HEK293 (cell line): ENCODE data around the gene RASL12.

ENCODE experiments used
- CTCF ChIA-PET: fragments of 350-600 bp; formaldehyde crosslinking; extraction: SDS; loops from one replicate; lab custom pipeline; 2021; ENCODE audit warnings: antibody characterized with exemption; lab: Yijun Ruan, JAX
- POLR2A ChIA-PET: fragments of 300-600 bp; formaldehyde crosslinking; extraction: SDS; loops from one replicate; lab custom pipeline; 2020; ENCODE audit warnings: antibody characterized with exemption, inconsistent platforms; lab: Yijun Ruan, JAX
- H3K27ac ChIP-seq: fragments of 200-500 bp; sonication (Bioruptor generic); 2 replicates; pipeline ENCODE4 v1.5.1; 2014; ENCODE audit warnings: low read depth, low read length, control low read depth, inconsistent platforms; ENCODE audit errors: extremely low read depth
- H3K36me3 ChIP-seq, 2 experiments: fragments of 200-500 bp in 1 of 2; sonication (Bioruptor generic) in 1 of 2; 1 replicate in 1 of 2; 2 replicates in 1 of 2; pipeline ENCODE4 v1.5.1; 2014 to 2017; ENCODE audit warnings: inconsistent platforms in 2 of 2, low read length in 2 of 2; ENCODE audit not compliant: control insufficient read depth in 2 of 2, insufficient read depth in 1 of 2
- H3K4me1 ChIP-seq: fragments of 200-500 bp; sonication (Bioruptor generic); 2 replicates; pipeline ENCODE4 v1.5.1; 2014; ENCODE audit warnings: mild to moderate bottlenecking, low read length, inconsistent platforms; ENCODE audit not compliant: control insufficient read depth, insufficient read depth
- H3K4me3 ChIP-seq: 2 replicates; pipeline ENCODE4 v1.5.1; 2011; ENCODE audit warnings: low read depth, mild to moderate bottlenecking, control low read depth, low read length, moderate library complexity
- H3K9me3 ChIP-seq: fragments of 200-500 bp; sonication (Bioruptor generic); 2 replicates; pipeline ENCODE4 v1.5.1; 2014; ENCODE audit warnings: low read depth, low read length, inconsistent platforms; ENCODE audit not compliant: control insufficient read depth, insufficient read depth
- GLIS1 ChIP-seq: fragments of 450-650 bp; formaldehyde crosslinking; IDR thresholded peaks from 2 replicates; pipeline ENCODE4 v1.5.1; 2016; ENCODE audit warnings: missing biosample characterization, missing genetic modification characterization
- PRDM1 ChIP-seq: fragments of 450-650 bp; formaldehyde crosslinking; IDR thresholded peaks from 2 replicates; pipeline ENCODE4; 2016; ENCODE audit warnings: missing biosample characterization, missing genetic modification characterization
- RBAK ChIP-seq: fragments of 450-650 bp; formaldehyde crosslinking; IDR thresholded peaks from 2 replicates; pipeline ENCODE4 v1.5.1; 2016; ENCODE audit warnings: missing biosample characterization, missing genetic modification characterization
- YY1 ChIP-seq: fragments of 450-650 bp; formaldehyde crosslinking; IDR thresholded peaks from 2 replicates; pipeline ENCODE4 v1.5.1; 2018; ENCODE audit warnings: missing biosample characterization, missing genetic modification characterization
- ZBTB8A ChIP-seq: fragments of 450-650 bp; formaldehyde crosslinking; IDR thresholded peaks from 2 replicates; pipeline ENCODE4 v1.5.1; 2016; ENCODE audit warnings: missing biosample characterization, missing genetic modification characterization
- ZIC2 ChIP-seq: fragments of 450-650 bp; formaldehyde crosslinking; IDR thresholded peaks from 2 replicates; pipeline ENCODE4 v1.5.1; 2016; ENCODE audit warnings: missing biosample characterization, missing genetic modification characterization
- ZNF114 ChIP-seq: fragments of 450-650 bp; formaldehyde crosslinking; IDR thresholded peaks from 2 replicates; pipeline ENCODE4 v1.5.0; 2017; ENCODE audit warnings: missing biosample characterization, missing genetic modification characterization
- ZNF132 ChIP-seq: fragments of 450-650 bp; formaldehyde crosslinking; IDR thresholded peaks from 2 replicates; pipeline ENCODE4 v1.5.1; 2017; ENCODE audit warnings: missing biosample characterization, missing genetic modification characterization, borderline replicate concordance
- ZNF23 ChIP-seq: fragments of 450-650 bp; formaldehyde crosslinking; IDR thresholded peaks from 2 replicates; pipeline ENCODE4 v1.5.1; 2016; ENCODE audit warnings: missing biosample characterization, missing genetic modification characterization, borderline replicate concordance
- ZNF266 ChIP-seq: fragments of 450-650 bp; formaldehyde crosslinking; IDR thresholded peaks from 2 replicates; pipeline ENCODE4 v1.5.1; 2016; ENCODE audit warnings: missing biosample characterization, missing genetic modification characterization, low read depth
- ZNF518A ChIP-seq: fragments of 450-650 bp; formaldehyde crosslinking; conservative IDR thresholded peaks from 2 replicates; pipeline ENCODE4 v1.5.1; 2016; ENCODE audit warnings: low read depth, missing biosample characterization, missing genetic modification characterization
- ZNF621 ChIP-seq: fragments of 450-650 bp; formaldehyde crosslinking; IDR thresholded peaks from 2 replicates; pipeline ENCODE4 v1.5.1; 2017; ENCODE audit warnings: missing biosample characterization, missing genetic modification characterization
- ZNF624 ChIP-seq: fragments of 450-650 bp; formaldehyde crosslinking; IDR thresholded peaks from 2 replicates; pipeline ENCODE4 v1.5.1; 2017; ENCODE audit warnings: missing biosample characterization, missing genetic modification characterization
- ZNF664 ChIP-seq: fragments of 450-650 bp; formaldehyde crosslinking; IDR thresholded peaks from 2 replicates; pipeline ENCODE4 v1.5.1; 2016; ENCODE audit warnings: missing biosample characterization, missing genetic modification characterization
- ZNF670 ChIP-seq: fragments of 450-650 bp; formaldehyde crosslinking; IDR thresholded peaks from 2 replicates; pipeline ENCODE4 v1.5.1; 2016; ENCODE audit warnings: missing biosample characterization, missing genetic modification characterization, low read depth
- ZNF843 ChIP-seq: fragments of 450-650 bp; formaldehyde crosslinking; IDR thresholded peaks from 2 replicates; pipeline ENCODE4 v1.5.1; 2016; ENCODE audit warnings: missing biosample characterization, missing genetic modification characterization
- ZXDB ChIP-seq: fragments of 450-650 bp; formaldehyde crosslinking; IDR thresholded peaks from 2 replicates; pipeline ENCODE4 v1.5.1; 2016; ENCODE audit warnings: missing biosample characterization, missing genetic modification characterization
- TF ChIP-seq, protein P1 (sequence below): fragments of 450-650 bp; formaldehyde crosslinking; IDR thresholded peaks from 2 replicates; pipeline ENCODE4 v1.5.1; 2016; ENCODE audit warnings: missing biosample characterization, missing genetic modification characterization, borderline replicate concordance
- TF ChIP-seq, protein P2 (sequence below): fragments of 450-650 bp; formaldehyde crosslinking; IDR thresholded peaks from 2 replicates; pipeline ENCODE4 v1.5.1; 2016; ENCODE audit warnings: missing biosample characterization, missing genetic modification characterization
- TF ChIP-seq, protein P3 (sequence below): fragments of 450-650 bp; formaldehyde crosslinking; IDR thresholded peaks from 2 replicates; pipeline ENCODE4 v1.5.1; 2017; ENCODE audit warnings: missing biosample characterization, missing genetic modification characterization

RASL12 gene

DNA sequence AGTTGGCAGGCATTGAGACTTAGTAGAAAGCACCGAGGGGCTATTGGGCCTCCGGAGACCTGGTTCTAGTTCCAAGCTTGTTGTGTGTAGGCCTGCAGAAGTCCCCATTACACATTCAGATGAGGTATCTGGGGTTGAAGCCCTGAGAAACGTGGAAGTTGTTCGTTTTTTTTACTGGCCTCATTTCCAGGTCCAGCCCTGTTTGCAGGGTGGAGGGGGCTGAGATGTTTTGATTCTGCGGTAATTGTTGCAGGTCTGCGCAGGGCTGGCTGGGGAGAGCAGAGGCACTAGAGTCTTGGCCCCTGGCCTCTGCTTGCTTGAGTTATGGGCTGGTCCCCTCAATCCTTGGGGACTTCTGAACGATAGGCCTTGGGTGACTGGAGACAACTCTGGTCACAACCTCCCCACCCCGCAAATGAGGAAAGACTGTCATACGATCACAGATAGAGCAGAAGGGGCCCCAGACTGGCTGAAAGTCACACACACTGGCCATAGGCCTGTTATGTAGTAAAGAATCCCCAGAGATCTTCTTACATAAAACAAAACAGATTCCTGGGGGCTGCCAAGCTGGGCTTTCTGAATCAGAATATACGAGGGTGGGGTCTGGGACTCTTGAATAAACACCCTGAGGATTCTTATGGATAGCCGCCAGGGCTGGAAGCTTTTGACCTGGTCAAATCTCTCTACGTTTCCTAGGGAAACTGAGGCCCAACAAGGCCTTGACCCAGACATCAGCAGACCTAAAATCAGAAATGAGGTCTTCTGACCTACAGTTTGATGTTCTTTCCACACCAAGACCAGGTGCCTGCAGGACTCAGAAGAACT is 24.4 kb upstream of the RASL12 start (continued):
- TF ChIP-seq, protein P1, sequence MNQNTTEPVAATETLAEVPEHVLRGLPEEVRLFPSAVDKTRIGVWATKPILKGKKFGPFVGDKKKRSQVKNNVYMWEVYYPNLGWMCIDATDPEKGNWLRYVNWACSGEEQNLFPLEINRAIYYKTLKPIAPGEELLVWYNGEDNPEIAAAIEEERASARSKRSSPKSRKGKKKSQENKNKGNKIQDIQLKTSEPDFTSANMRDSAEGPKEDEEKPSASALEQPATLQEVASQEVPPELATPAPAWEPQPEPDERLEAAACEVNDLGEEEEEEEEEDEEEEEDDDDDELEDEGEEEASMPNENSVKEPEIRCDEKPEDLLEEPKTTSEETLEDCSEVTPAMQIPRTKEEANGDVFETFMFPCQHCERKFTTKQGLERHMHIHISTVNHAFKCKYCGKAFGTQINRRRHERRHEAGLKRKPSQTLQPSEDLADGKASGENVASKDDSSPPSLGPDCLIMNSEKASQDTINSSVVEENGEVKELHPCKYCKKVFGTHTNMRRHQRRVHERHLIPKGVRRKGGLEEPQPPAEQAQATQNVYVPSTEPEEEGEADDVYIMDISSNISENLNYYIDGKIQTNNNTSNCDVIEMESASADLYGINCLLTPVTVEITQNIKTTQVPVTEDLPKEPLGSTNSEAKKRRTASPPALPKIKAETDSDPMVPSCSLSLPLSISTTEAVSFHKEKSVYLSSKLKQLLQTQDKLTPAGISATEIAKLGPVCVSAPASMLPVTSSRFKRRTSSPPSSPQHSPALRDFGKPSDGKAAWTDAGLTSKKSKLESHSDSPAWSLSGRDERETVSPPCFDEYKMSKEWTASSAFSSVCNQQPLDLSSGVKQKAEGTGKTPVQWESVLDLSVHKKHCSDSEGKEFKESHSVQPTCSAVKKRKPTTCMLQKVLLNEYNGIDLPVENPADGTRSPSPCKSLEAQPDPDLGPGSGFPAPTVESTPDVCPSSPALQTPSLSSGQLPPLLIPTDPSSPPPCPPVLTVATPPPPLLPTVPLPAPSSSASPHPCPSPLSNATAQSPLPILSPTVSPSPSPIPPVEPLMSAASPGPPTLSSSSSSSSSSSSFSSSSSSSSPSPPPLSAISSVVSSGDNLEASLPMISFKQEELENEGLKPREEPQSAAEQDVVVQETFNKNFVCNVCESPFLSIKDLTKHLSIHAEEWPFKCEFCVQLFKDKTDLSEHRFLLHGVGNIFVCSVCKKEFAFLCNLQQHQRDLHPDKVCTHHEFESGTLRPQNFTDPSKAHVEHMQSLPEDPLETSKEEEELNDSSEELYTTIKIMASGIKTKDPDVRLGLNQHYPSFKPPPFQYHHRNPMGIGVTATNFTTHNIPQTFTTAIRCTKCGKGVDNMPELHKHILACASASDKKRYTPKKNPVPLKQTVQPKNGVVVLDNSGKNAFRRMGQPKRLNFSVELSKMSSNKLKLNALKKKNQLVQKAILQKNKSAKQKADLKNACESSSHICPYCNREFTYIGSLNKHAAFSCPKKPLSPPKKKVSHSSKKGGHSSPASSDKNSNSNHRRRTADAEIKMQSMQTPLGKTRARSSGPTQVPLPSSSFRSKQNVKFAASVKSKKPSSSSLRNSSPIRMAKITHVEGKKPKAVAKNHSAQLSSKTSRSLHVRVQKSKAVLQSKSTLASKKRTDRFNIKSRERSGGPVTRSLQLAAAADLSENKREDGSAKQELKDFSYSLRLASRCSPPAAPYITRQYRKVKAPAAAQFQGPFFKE (tag by site-specific recombination): no peak
- TF ChIP-seq YY1 (tag by site-specific recombination) (no peak), ZNF621 (tag by site-specific recombination) (no peak)

- POLR2A ChIA-PET: no interaction called here
- CTCF ChIA-PET: interaction anchor here (1.0 kb wide), 1 partner anchor 12 kb away, joined by 6 read pairs; no protein-coding TSS in a partner anchor
Observed at GRCh38 chr15:65089206-65089824, 21.5 kb upstream of the RASL12 start.

GRCh38 chr15:65088643-65089021 is 20.8 kb upstream of the RASL12 start:
- Histone ChIP-seq H3K4me1 (no peaks in the 10 kb centered on the region), H3K9me3 (no peaks in the 10 kb centered on the region), H3K27ac (no peak overlapping the region), H3K4me3 (no peak overlapping the region), H3K36me3 (no peaks in the 10 kb centered on the region)
- ChIA-PET CTCF (interaction anchor here (1.5 kb wide), 1 partner anchor 13 kb away, joined by 6 read pairs; no protein-coding TSS in a partner anchor), POLR2A (no interaction called here)
- TF ChIP-seq ZNF114 (tag by site-specific recombination) (no peak), ZXDB (tag by site-specific recombination) (no peak), ZNF843 (tag by site-specific recombination) (no peak), RBAK (tag by site-specific recombination) (no peak), ZNF23 (tag by site-specific recombination) (no peak), GLIS1 (tag by site-specific recombination) (no peak), ZNF266 (tag by site-specific recombination) (no peak), ZNF518A (tag by site-specific recombination) (no peak), PRDM1 (tag by site-specific recombination) (no peak), ZNF670 (no peak)
- TF ChIP-seq, protein P2, sequence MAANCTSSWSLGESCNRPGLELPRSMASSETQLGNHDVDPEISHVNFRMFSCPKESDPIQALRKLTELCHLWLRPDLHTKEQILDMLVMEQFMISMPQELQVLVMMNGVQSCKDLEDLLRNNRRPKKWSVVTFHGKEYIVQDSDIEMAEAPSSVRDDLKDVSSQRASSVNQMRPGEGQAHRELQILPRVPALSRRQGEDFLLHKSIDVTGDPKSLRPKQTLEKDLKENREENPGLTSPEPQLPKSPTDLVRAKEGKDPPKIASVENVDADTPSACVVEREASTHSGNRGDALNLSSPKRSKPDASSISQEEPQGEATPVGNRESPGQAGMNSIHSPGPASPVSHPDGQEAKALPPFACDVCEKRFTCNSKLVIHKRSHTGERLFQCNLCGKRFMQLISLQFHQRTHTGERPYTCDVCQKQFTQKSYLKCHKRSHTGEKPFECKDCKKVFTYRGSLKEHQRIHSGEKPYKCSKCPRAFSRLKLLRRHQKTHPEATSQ (tag by site-specific recombination): no peak
- TF ChIP-seq, protein P3, sequence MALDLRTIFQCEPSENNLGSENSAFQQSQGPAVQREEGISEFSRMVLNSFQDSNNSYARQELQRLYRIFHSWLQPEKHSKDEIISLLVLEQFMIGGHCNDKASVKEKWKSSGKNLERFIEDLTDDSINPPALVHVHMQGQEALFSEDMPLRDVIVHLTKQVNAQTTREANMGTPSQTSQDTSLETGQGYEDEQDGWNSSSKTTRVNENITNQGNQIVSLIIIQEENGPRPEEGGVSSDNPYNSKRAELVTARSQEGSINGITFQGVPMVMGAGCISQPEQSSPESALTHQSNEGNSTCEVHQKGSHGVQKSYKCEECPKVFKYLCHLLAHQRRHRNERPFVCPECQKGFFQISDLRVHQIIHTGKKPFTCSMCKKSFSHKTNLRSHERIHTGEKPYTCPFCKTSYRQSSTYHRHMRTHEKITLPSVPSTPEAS (tag by site-specific recombination): no peak

More at GRCh38 chr15:65089206-65089824, 21.5 kb upstream of the RASL12 start:
- Histone ChIP-seq H3K36me3 (no peaks in the 10 kb centered on the region), H3K9me3 (no peaks in the 10 kb centered on the region), H3K4me3 (no peak overlapping the region), H3K27ac (no peak overlapping the region), H3K4me1 (no peaks in the 10 kb centered on the region)
- TF ChIP-seq ZNF132 (tag by site-specific recombination): no peak
- no peak for TF ChIP-seq ZBTB8A (tag by site-specific recombination)
- TF ChIP-seq ZNF624: no peak
- peak; percentile 26; the same call in 1 of the 2 replicates for TF ChIP-seq ZIC2
- no peak for TF ChIP-seq ZNF664 (tag by site-specific recombination)
- TF ChIP-seq ZXDB (tag by site-specific recombination): no peak
